Astrocyte (in vitro differentiated cells and primary cell): Measurements from ENCODE around the gene IGDCC3.
A peak's percentile ranks its signal among the peaks of the same experiment; 100 is the strongest.

Source experiments
- CTCF ChIP-seq: IDR thresholded peaks from 2 replicates; pipeline ENCODE4 v1.5.1; 2011; ENCODE audit warnings: low read depth, mild to moderate bottlenecking, inconsistent platforms, low read length, moderate library complexity; ENCODE audit not compliant: insufficient read depth
- EZH2 ChIP-seq: IDR thresholded peaks from 2 replicates; pipeline ENCODE4 v1.6.1; 2012; ENCODE audit warnings: mild to moderate bottlenecking, low read length, inconsistent platforms; ENCODE audit not compliant: insufficient read depth

GRCh38 chr15:65421360-65422215 is 43.8 kb upstream of the IGDCC3 start:
- TF ChIP-seq CTCF (no peak), EZH2 (peak; percentile 30)
